GM13977 (cell line): ENCODE data around the gene KCNJ18.
"Not testable (repeated sequence)": the region's sequence is repeated elsewhere in the genome, so short reads cannot be mapped to it uniquely, and the experiment has no call there.

Source experiments
- DNase-seq: peaks from one replicate; pipeline ENCODE4 v3.0.0; 2012; ENCODE audit warnings: low spot score
- in situ Hi-C: fragments of 300-500 bp; cut with MboI; formaldehyde crosslinking; loops from one replicate; pipeline ENCODE4 v1.12.0; 2022; ENCODE audit warnings: low sequenced_read_pairs, low pct_unique_long_range_greater_than_20kb, mixed read lengths, inconsistent platforms; ENCODE audit not compliant: unreplicated experiment

Gene KCNJ18

GRCh38 chr17:21691883-21692703 is at the start of gene KCNJ18:
Gene KCNJ18, plus strand, starts transcription at chr17:21692523. Its CDS starts 10,264 bp downstream, at chr17:21702787.
- DNase-seq, in situ Hi-C loops: not testable (repeated sequence)

GRCh38 chr17:21648125-21648524 is 44.2 kb upstream of the KCNJ18 start:
- in situ Hi-C loops, DNase-seq: not testable (repeated sequence)

DNA sequence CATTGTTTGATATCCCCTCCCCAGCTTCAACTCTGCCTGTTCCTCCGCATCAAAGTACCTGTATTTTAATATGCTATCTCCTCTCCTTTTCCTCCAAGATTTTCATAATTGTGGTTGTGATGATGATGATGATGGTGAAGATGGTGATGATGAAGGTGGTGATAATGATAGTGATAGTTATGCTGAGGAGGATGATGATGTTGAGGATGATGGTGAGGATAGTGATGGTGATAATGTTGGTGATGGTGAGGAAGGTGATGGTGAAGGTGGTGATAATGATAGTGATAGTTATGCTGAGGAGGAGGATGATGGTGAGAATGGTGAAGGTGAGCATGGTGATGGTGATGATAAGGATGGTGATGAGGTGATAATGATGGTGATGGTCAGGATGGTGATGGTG is 42.3 kb upstream of the KCNJ18 start:
- in situ Hi-C loops, DNase-seq: not testable (repeated sequence)

- in situ Hi-C loops, DNase-seq: not testable (repeated sequence)
Observed at GRCh38 chr17:21652049-21652448, 40.3 kb upstream of the KCNJ18 start.

DNA sequence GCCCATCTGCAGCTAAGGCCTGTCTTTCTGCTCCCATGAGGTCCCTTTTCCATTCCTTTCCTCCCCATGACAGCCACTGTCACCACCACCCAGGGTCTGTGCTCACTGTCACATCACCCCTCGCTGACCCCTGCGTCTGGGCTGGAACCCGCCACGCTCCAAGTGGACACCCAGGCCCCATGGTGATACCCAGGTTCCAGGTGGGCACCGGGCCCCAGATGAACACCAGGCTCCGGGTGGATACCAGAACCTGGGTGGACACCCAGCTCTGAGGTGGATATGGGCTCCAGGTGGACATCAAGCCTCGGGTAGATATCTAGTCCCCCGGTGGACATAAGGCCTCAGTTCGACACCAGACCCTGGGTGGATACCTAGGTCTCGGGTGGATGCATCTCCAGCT is 39.1 kb upstream of the KCNJ18 start:
- DNase-seq, in situ Hi-C loops: not testable (repeated sequence)

GRCh38 chr17:21656518-21657309 is 35.6 kb upstream of the KCNJ18 start:
- in situ Hi-C loops, DNase-seq: not testable (repeated sequence)

DNA sequence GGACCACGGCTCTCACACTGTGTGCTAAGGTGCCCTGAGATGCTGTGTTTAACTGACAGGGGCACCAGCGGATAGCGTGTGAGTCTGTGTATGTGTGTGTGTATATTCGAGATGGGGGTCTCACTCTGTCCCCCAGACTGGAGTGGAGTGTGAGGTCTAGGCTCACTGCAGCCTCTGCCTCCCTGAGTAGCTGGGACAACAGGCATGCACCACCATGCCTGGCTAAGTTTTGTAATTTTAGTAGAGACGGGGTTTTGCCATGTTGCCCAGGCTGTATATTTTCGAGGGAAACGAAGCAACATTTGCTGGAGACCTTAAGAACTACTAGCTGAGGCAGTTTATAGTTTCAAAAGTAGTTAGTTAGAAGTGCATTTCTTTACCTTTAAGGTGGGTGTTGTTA is 32.7 kb upstream of the KCNJ18 start:
- DNase-seq: not testable (repeated sequence)

DNA sequence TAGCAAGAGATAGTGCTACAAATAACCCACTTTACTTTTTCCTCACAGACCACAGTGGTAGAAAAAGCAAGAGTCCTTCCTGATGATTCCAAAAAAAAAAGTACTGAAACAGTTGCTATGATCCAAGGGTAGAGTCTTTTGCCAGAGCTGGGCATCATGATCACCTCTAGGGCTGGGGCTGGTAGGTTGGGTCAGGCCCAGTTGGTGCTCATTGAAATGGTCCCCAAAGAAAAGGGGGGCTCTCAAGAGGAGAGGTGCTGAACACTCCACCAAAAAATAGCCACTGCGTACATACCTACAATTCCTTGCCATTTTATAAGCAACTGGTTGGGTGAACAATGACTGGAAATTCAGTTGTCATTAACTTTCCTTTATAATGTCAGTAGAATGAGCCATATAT is 30.9 kb upstream of the KCNJ18 start:
- in situ Hi-C loops, DNase-seq: not testable (repeated sequence)

More for the DNA sequence above, 32.7 kb upstream of the KCNJ18 start:
- in situ Hi-C loops: not testable (repeated sequence)

GRCh38 chr17:21663166-21663565 is 29.2 kb upstream of the KCNJ18 start:
- DNase-seq, in situ Hi-C loops: not testable (repeated sequence)

DNA sequence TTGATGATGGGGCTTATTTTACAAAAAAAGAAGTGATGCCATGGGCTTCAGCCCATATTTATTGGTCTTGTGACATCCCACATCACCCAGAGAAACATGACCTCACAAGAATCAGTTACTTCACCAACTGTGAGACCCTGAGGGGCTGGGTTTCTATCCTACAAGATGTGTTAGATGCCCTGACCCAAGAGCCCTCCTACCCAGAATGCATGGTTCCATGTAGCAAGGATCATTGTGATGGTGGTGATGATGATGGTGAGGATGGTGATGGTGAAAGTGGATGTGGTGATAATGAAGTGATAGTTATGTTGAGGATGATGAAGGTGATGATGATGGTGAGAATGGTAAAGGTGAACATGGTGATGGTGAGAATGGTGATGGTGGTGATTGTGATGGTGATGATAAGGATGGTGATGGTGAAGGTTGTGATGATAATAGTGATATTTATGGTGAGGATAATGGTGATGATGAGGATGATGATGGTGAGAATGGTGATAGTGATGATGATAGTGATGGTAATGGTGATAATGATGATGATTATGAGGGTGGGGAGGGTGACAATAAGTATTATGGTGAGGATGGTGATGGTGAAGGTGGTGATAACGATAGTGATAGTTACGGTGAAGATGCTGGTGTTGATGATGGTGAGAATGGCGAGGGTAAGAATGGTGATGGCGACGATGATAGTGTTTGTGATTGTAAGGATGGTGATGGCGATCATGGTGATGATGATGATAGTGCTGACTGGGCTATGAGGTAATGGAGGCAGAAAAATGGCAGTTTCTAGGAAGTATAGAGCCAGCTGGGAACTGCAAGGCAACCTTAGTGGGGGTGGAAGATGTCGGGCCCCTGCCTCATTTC is 28.5 kb upstream of the KCNJ18 start:
- in situ Hi-C loops, DNase-seq: not testable (repeated sequence)

GRCh38 chr17:21665171-21665570 is 27.2 kb upstream of the KCNJ18 start:
- in situ Hi-C loops, DNase-seq: not testable (repeated sequence)

- in situ Hi-C loops, DNase-seq: not testable (repeated sequence)
Observed at GRCh38 chr17:21665935-21666493, 26.3 kb upstream of the KCNJ18 start.

DNA sequence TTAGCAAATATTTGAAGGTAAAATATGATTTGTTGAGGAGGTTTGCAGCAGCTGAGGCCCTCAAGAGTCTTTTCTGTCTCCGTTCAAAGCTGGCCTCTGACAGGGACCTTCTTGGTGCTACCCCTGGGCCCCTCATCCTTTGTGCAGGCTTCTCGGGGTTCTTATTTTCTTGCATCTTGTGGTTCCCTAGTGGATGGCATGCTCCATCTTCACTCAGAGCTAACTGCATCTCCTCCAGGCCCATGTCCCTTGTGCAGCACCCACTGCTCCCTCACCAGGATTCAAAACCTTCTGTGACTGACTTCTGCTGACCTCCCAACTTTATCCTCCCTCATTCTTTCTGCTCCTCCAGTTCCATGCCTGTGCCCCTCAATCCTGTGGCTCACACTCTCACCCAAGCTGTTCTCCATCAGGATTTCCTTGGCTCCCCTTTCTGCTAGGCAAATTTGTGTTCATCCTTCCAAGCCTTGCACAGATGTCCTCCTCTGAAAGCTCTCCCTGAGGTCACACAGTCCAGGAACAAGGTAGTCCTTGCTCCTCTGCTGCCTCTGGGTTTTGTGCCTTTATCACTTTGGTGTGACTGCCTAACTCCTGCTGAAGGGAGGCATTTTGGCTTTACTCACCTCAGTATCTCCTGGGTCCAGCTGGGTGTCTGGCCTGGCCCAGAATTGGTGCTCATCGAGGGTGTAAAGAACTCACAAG is 25.5 kb upstream of the KCNJ18 start:
- DNase-seq, in situ Hi-C loops: not testable (repeated sequence)

DNA sequence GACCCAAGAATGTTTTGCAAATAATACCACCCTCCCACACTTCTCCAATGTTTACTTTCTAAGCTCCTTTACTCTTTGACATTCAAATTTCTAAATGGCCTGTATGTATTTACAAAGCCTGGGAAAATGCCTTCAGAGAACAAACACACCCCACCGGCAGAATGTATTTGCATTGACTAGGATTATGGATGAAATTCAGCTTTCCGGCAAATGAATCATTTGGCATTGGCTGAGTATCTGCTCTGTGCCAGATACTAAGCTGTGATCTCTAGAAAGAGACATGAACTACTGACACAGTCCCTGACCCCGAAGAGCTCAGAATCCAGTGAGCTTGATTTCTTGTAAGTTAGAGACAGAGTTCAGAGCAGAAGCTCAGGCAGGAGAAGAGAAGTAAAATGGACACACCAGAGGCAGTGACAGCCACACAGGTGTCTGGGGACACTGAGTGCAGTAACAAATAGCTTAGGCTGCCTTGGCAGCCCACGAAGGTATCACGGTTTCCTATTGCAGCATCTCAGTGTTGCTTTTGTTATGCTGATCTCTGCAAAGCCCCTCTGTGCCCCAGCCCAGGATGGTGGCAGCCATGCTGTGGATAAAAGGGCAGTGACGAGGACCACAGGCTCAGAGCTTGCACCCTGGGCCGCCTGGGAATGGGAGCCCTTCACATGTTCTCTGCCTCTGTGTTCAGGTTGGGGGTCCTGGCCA is 24.8 kb upstream of the KCNJ18 start:
- DNase-seq, in situ Hi-C loops: not testable (repeated sequence)

DNA sequence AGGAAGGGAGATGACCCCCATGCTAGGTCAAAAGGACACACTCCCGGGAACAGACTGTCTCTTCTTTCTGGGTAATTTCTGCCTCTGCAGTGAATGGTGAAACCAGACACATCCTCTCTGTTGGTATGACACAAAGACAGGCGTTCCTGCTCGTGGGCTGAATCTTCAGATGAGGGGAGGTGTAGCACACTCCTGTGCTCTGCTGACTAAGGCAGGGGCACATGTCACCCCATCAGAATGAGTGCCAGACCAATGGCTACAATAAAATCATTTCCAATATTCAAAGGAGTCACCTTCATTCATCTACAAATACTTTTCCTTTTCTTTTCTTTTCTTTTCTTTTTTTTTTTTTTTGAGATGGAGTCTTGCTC is 24.2 kb upstream of the KCNJ18 start:
- in situ Hi-C loops, DNase-seq: not testable (repeated sequence)

DNA sequence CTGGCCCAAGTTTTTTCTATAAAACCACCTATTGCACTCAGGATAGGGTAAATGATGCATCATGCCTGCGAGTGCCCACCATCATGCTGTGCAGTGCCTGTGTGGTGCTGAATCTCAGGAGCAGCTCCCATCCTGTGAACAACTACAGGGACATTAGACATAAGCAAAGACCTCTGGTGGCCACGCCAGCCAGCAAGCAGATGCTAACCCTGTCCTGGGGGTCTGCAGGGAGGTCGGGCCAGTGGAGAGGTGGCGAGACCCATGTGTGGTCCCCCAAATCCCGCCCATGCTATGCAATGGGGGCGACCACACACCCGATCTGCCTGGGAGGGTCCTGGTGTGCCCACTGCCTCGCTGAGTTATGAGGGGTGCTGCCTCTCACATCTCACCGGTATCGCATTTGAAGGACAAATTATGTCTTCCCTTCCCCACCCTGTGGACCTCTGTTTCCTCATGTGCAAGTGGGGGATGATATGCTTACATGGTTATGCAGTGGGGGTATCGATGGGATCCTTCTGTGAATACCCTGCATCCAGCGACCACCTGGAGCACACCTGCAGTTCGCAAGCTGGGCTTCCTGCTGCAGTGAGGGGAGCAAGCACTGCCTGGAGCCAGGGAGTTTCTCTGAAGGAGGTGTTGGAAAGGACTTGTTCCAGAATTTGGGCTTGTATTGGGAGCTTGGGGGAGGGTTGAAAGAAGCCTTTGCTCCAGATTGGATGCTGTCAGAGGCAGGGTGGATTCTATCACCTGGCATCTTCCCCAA is 23.4 kb upstream of the KCNJ18 start:
- DNase-seq: peak; percentile 7
- in situ Hi-C loops: not testable (repeated sequence)
